Osteoblast (primary cell): ENCODE results near the gene SMAD3. TPM values are rescaled to one million over a fixed set of nuclear protein-coding genes. Genes with fewer than 3 reads are reported as not detected.

Experiments
- DNase-seq: peaks from one replicate; pipeline ENCODE4 v3.0.0; 2011; ENCODE audit warnings: low spot score, mixed read lengths; ENCODE audit not compliant: insufficient read length; ENCODE audit errors: missing footprints
- H2AFZ ChIP-seq: 2 replicates; pipeline ENCODE4 v1.6.0; 2011; ENCODE audit warnings: mild to moderate bottlenecking, low read length
- H3K27ac ChIP-seq: 2 replicates; pipeline ENCODE4 v1.5.1; 2011; ENCODE audit warnings: mild to moderate bottlenecking, low read depth, low read length, moderate library complexity
- H3K27me3 ChIP-seq: 2 replicates; pipeline ENCODE4 v1.6.0; 2012; ENCODE audit warnings: mild to moderate bottlenecking, control low read depth, inconsistent platforms, low read length, moderate library complexity; ENCODE audit not compliant: insufficient read depth
- H3K36me3 ChIP-seq: 2 replicates; pipeline ENCODE4 v1.5.1; 2011; ENCODE audit warnings: mild to moderate bottlenecking, low read length, control low read depth, moderate library complexity; ENCODE audit not compliant: insufficient read depth
- H3K4me1 ChIP-seq: 2 replicates; pipeline ENCODE4 v1.5.1; 2011; ENCODE audit warnings: mild to moderate bottlenecking, low read length, control low read depth, moderate library complexity; ENCODE audit not compliant: insufficient read depth
- H3K4me2 ChIP-seq: 2 replicates; pipeline ENCODE4 v1.6.0; 2011; ENCODE audit warnings: mild to moderate bottlenecking, low read length; ENCODE audit not compliant: insufficient read depth
- H3K4me3 ChIP-seq: fragments of 200-600 bp; sonication (generic); 3 replicates; pipeline ENCODE4 v1.5.1; 2012; ENCODE audit warnings: mild to moderate bottlenecking, low read length, inconsistent platforms; ENCODE audit not compliant: insufficient read depth
- H3K79me2 ChIP-seq: 2 replicates; pipeline ENCODE4 v1.6.0; 2012; ENCODE audit warnings: mild to moderate bottlenecking, low read length, control low read depth, inconsistent platforms; ENCODE audit not compliant: insufficient read depth
- H3K9me3 ChIP-seq: 2 replicates; pipeline ENCODE4 v1.5.1; 2011; ENCODE audit warnings: low read depth, low read length, control low read depth
- H4K20me1 ChIP-seq: 2 replicates; pipeline ENCODE4 v1.6.0; 2012; ENCODE audit warnings: mild to moderate bottlenecking, low read length, control low read depth; ENCODE audit not compliant: insufficient read depth
- total RNA-seq: library from RNA; depleted of rRNA; stranded (reverse); fragments of >200 nt; gene quantifications from 2 replicates; pipeline ENCODE4 v1.2.3, GENCODE V29; 2012
- TF ChIP-seq, protein P1 (sequence below): IDR thresholded peaks from 2 replicates; pipeline ENCODE4 v1.5.1; 2011; ENCODE audit warnings: mild to moderate bottlenecking, low read depth, low read length, moderate library complexity; ENCODE audit errors: extremely low read depth

The SMAD3 gene
- total RNA-seq, 1 donor = 60.1 TPM

DNA sequence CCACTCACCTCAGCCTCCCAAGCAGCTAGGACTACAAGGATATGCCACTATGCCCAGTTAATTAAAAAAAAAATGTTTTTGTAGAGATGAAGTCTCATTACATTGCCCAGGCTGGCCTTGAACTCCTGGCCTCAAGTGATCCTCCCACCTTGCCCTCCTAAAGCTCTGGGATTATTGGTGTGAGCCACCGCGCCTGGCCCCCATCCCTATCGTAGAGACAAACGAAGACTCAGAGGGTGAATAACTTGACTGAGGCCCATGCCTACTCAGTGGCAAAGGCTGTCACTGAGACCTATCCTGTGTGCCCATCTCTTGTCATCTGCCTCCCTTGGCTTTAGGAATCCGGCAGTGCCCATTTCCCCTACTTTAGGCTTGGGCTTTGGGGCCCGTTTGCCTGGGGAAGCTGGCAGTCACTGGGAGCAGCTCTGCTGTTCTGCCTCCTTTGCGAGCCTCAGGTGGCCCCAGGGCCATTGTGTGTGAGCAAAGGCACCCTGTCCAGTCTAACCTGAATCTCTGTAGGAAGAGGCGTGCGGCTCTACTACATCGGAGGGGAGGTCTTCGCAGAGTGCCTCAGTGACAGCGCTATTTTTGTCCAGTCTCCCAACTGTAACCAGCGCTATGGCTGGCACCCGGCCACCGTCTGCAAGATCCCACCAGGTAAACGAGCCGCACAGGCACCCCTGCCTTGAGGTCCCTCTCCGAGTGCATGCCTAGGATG lies 119.0 kb downstream of the SMAD3 start:
- Histone ChIP-seq H3K4me3 (no peak overlapping the region), H4K20me1 (no peaks in the 10 kb centered on the region), H3K36me3 (peaks cover 95% of the 10 kb centered on the region), H3K27me3 (no peaks in the 10 kb centered on the region), H3K4me2 (no peak overlapping the region), H2AFZ (no peak overlapping the region), H3K4me1 (peaks cover 51% of the 10 kb centered on the region), H3K9me3 (no peaks in the 10 kb centered on the region), H3K27ac (peak overlapping the region; percentile 62), H3K79me2 (peaks cover 44% of the 10 kb centered on the region)
- DNase-seq = no peak
- TF ChIP-seq, protein P1, sequence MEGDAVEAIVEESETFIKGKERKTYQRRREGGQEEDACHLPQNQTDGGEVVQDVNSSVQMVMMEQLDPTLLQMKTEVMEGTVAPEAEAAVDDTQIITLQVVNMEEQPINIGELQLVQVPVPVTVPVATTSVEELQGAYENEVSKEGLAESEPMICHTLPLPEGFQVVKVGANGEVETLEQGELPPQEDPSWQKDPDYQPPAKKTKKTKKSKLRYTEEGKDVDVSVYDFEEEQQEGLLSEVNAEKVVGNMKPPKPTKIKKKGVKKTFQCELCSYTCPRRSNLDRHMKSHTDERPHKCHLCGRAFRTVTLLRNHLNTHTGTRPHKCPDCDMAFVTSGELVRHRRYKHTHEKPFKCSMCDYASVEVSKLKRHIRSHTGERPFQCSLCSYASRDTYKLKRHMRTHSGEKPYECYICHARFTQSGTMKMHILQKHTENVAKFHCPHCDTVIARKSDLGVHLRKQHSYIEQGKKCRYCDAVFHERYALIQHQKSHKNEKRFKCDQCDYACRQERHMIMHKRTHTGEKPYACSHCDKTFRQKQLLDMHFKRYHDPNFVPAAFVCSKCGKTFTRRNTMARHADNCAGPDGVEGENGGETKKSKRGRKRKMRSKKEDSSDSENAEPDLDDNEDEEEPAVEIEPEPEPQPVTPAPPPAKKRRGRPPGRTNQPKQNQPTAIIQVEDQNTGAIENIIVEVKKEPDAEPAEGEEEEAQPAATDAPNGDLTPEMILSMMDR = no peak

DNA sequence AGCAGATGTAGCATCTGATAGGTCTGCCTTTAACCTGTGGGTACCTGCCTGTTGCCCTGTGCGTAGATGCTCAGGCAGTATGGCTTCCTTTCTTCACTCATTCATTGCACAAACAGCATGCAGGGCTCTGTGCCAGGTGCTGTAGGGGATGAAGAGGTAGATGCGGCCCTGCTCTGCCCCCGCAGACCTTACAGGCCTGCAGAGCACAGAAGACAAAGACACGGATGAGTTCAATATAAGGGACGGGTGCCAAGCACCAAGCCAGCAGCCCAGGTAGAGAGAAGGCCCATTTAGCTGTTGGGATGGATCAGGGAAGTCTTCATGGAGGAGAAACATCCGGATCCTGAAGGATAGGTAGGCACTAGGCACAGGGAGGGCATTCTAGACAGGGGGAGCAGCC lies 119.6 kb downstream of the SMAD3 start:
- Histone ChIP-seq H3K27me3 (no peaks in the 10 kb centered on the region), H4K20me1 (no peaks in the 10 kb centered on the region), H2AFZ (no peak overlapping the region), H3K27ac (peak overlapping the region; percentile 62), H3K4me1 (peaks cover 46% of the 10 kb centered on the region), H3K4me3 (no peak overlapping the region), H3K36me3 (peaks cover 95% of the 10 kb centered on the region), H3K79me2 (peaks cover 38% of the 10 kb centered on the region), H3K4me2 (no peak overlapping the region), H3K9me3 (no peaks in the 10 kb centered on the region)
- TF ChIP-seq, protein P1 = no peak
- no peak for DNase-seq

DNA sequence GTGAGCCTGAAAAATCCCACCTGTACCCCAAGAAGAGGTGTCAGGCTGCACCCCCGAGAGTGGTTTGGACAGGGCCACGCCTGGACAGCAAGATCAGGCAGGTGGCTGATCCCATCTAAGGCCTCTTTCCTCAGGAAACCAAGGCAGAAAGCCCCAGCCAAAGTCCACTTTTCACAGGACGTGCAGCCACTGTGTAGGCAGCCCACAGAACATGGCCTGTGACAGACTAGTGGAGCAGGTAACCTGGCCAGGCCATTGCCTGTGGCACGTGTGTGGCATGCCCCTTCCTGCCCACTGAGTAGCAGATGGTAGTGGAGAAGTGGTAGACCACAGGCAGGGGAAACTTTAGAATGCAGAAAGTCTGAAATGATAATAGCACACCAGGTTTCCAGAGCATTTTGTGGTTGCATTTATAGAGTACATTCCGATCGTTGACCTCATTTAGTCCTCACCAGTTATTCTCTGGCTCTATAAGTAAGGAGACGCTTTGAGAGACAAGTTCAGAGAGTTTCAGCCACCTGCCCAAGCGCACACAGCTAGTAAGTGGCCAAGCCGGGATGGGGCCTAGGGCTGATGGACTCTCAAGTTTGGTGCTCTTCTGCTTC lies 120.3 kb downstream of the SMAD3 start:
- TF ChIP-seq, protein P1 = no peak
- Histone ChIP-seq H4K20me1 (no peaks in the 10 kb centered on the region), H3K79me2 (peaks cover 32% of the 10 kb centered on the region), H3K9me3 (no peaks in the 10 kb centered on the region), H3K4me1 (peaks cover 46% of the 10 kb centered on the region), H3K4me2 (no peak overlapping the region), H3K27me3 (no peaks in the 10 kb centered on the region), H2AFZ (no peak overlapping the region), H3K27ac (peak overlapping the region; percentile 62), H3K4me3 (no peak overlapping the region), H3K36me3 (peaks cover 95% of the 10 kb centered on the region)
- peak; percentile 88 for DNase-seq

DNA sequence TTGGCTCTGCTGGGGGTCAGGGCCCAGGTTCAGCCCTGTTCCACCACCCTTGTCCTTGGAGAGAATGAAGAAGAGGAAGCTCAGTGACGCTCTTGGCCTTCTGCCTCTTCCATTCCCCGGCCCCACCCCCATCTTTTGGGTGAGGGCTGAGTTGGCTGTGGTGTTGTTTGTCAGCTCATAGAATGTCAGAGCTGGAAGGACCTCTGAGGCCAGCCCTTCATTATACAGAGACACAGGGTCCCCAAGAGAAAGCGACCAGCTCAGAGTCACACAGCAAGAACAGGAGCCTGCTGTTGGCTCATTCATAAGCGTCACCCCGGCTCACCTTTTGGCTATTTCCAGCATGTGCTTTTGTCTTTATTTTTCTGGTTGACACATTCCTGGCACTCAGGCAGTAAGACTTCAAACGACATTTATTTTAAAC lies 120.8 kb downstream of the SMAD3 start:
- TF ChIP-seq, protein P1 = no peak
- DNase-seq = peak; percentile 60
- peak overlapping the region; percentile 62 for H3K27ac ChIP-seq
- no peak overlapping the region for H2AFZ ChIP-seq
- no peaks in the 10 kb centered on the region for H4K20me1 ChIP-seq
- H3K4me2 ChIP-seq = no peak overlapping the region
- H3K36me3 ChIP-seq = peaks cover 95% of the 10 kb centered on the region
- H3K4me1 ChIP-seq = peaks cover 46% of the 10 kb centered on the region
- no peaks in the 10 kb centered on the region for H3K27me3 ChIP-seq
- peaks cover 29% of the 10 kb centered on the region for H3K79me2 ChIP-seq
- H3K9me3 ChIP-seq = no peaks in the 10 kb centered on the region
- H3K4me3 ChIP-seq = no peak overlapping the region
